CD14-positive monocyte (primary cell): ENCODE results near the gene IGFALS. TPM values are rescaled to one million over a fixed set of nuclear protein-coding genes. Genes with fewer than 3 reads are reported as not detected.

ENCODE experiments used
- DNase-seq, 3 donors: peaks; one replicate each; pipeline ENCODE4 v3.0.0-alpha.2; 2011 to 2022
- H2AFZ ChIP-seq: 2 replicates; pipeline ENCODE4 v1.6.0; 2012; ENCODE audit warnings: mild to moderate bottlenecking, low read depth, low read length, inconsistent platforms; ENCODE audit not compliant: insufficient read depth, poor library complexity, severe bottlenecking
- H3K27ac ChIP-seq, 2 donors: 1 replicate in 1 of 2; 2 replicates in 1 of 2; pipeline ENCODE4 v1.5.1; 2012 to 2013; ENCODE audit warnings: low read length in 2 of 2, control low read depth in 1 of 2, inconsistent platforms in 1 of 2, low read depth in 1 of 2, mild to moderate bottlenecking in 1 of 2
- H3K27me3 ChIP-seq, 2 donors: one replicate each; pipeline versions ENCODE4 v1.6.0 to v1.6.1; 2011 to 2013; ENCODE audit warnings: low read length in 2 of 2; ENCODE audit not compliant: control insufficient read depth in 2 of 2, insufficient read depth in 2 of 2
- H3K36me3 ChIP-seq, 2 donors: replicated peaks in 1 of 2; 1 replicate in 1 of 2; 2 replicates in 1 of 2; pipeline versions ENCODE4 v1.5.1 to v1.6.1; 2012 to 2013; ENCODE audit warnings: low read length in 2 of 2, control low read depth in 1 of 2, inconsistent platforms in 1 of 2, mild to moderate bottlenecking in 1 of 2; ENCODE audit not compliant: insufficient read depth in 2 of 2, control insufficient read depth in 1 of 2
- H3K4me1 ChIP-seq, 2 donors: 1 replicate in 1 of 2; 2 replicates in 1 of 2; pipeline versions ENCODE4 v1.5.1 to v1.6.1; 2012 to 2013; ENCODE audit warnings: low read length in 2 of 2, control low read depth in 1 of 2, inconsistent platforms in 1 of 2, mild to moderate bottlenecking in 1 of 2, moderate library complexity in 1 of 2; ENCODE audit not compliant: insufficient read depth in 2 of 2, control insufficient read depth in 1 of 2
- H3K4me2 ChIP-seq: replicated peaks from 2 replicates; pipeline ENCODE3; 2012; ENCODE audit warnings: low read length, moderate library complexity, mild to moderate bottlenecking; ENCODE audit not compliant: poor library complexity, severe bottlenecking; ENCODE audit errors: extremely low read depth
- H3K4me3 ChIP-seq, 3 experiments: fragments of 200-600 bp in 1 of 3; sonication (generic) in 1 of 3; replicated peaks in 1 of 3; 1 replicate in 2 of 3; 2 replicates in 1 of 3; pipeline ENCODE4 v1.5.1; 2011 to 2013; ENCODE audit warnings: low read length in 3 of 3, mild to moderate bottlenecking in 3 of 3, control low read depth in 2 of 3, low read depth in 2 of 3, inconsistent platforms in 1 of 3, moderate library complexity in 1 of 3
- H3K79me2 ChIP-seq: 2 replicates; pipeline ENCODE4 v1.6.0; 2012; ENCODE audit warnings: mild to moderate bottlenecking, control low read depth, inconsistent platforms, low read length, moderate library complexity; ENCODE audit not compliant: insufficient read depth
- H3K9ac ChIP-seq: 2 replicates; pipeline ENCODE4 v1.6.0; 2017; ENCODE audit warnings: low read length, mild to moderate bottlenecking; ENCODE audit not compliant: insufficient read depth, poor library complexity, severe bottlenecking
- H3K9me3 ChIP-seq, 2 donors: replicated peaks in 1 of 2; 1 replicate in 1 of 2; 2 replicates in 1 of 2; pipeline versions ENCODE4 v1.5.1 to v1.6.1; 2012 to 2013; ENCODE audit warnings: low read length in 2 of 2, control low read depth in 1 of 2; ENCODE audit not compliant: control insufficient read depth in 1 of 2, insufficient read depth in 1 of 2
- H4K20me1 ChIP-seq: 2 replicates; pipeline ENCODE4 v1.6.0; 2012; ENCODE audit warnings: mild to moderate bottlenecking, low read length, control low read depth, moderate library complexity; ENCODE audit not compliant: insufficient read depth
- H3K27ac Mint-ChIP-seq, 7 donors: one replicate each; pipeline ENCODE4 v1.8.0; 2020; ENCODE audit warnings: mild to moderate bottlenecking in 7 of 7, mixed read lengths in 7 of 7, moderate library complexity in 6 of 7, inconsistent platforms in 2 of 7
- H3K27me3 Mint-ChIP-seq, 3 donors: one replicate each; pipeline ENCODE4 v1.8.0; 2021 to 2022; ENCODE audit warnings: low read depth in 3 of 3, mild to moderate bottlenecking in 3 of 3, mixed read lengths in 3 of 3, moderate library complexity in 3 of 3, inconsistent platforms in 1 of 3
- H3K36me3 Mint-ChIP-seq, 2 donors: one replicate each; pipeline ENCODE4 v1.8.0; 2020; ENCODE audit warnings: mixed read lengths in 2 of 2, inconsistent platforms in 1 of 2, mild to moderate bottlenecking in 1 of 2
- H3K4me1 Mint-ChIP-seq: one replicate; pipeline ENCODE4 v1.8.0; 2020; ENCODE audit warnings: mild to moderate bottlenecking, mixed read lengths
- H3K4me3 Mint-ChIP-seq, 2 donors: one replicate each; pipeline ENCODE4 v1.8.0; 2020; ENCODE audit warnings: mild to moderate bottlenecking in 2 of 2, mixed read lengths in 2 of 2, moderate library complexity in 1 of 2
- H3K9me3 Mint-ChIP-seq, 7 donors: one replicate each; pipeline ENCODE4 v1.8.0; 2020 to 2022; ENCODE audit warnings: mixed read lengths in 7 of 7, mild to moderate bottlenecking in 6 of 7, moderate library complexity in 6 of 7, inconsistent platforms in 2 of 7
- CTCF ChIP-seq: fragments of 200-600 bp; IDR thresholded peaks from one replicate; pipeline ENCODE4 v1.8.0; 2022; ENCODE audit warnings: antibody characterized with exemption, mild to moderate bottlenecking
- WGBS: methylation state at CpG from one replicate; pipeline ENCODE4 v1.1.5; 2013; ENCODE audit warnings: missing lambda C conversion rate; ENCODE audit not compliant: insufficient coverage; 5-methylcytosine and 5-hydroxymethylcytosine counted together
- intact Hi-C, 2 donors: fragments of 100-400 bp; cut with micrococcal nuclease; formaldehyde crosslinking; loops; one replicate each; pipeline versions ENCODE4 v1.15.0 to v1.15.1; 2023
- polyA plus RNA-seq, 3 donors: library from polyadenylated mRNA; depleted of rRNA in 1 of 3; unstranded in 2 of 3; stranded (reverse) in 1 of 3; fragments of 300-500 nt in 2 of 3; fragments of >200 nt in 1 of 3; fragmentation: Illumina TruSeq in 2 of 3; gene quantifications; 1 replicate in 2 of 3; 2 replicates in 1 of 3; pipeline ENCODE4 v1.2.3, GENCODE V29; 2012 to 2021

The IGFALS gene
- polyA plus RNA-seq, 3 donors: 0.07 TPM; not detected in 2

GRCh38 chr16:1820096-1820945 is 26.8 kb upstream of the IGFALS start:
- no peaks in the 10 kb centered on the region for H3K9me3 Mint-ChIP-seq
- no peak overlapping the region for H3K9ac ChIP-seq
- H3K4me3 Mint-ChIP-seq: no peak overlapping the region
- no peak for DNase-seq
- no peak for TF ChIP-seq CTCF
- peaks cover 69 to 74% of the 10 kb centered on the region in 2 donors for H3K36me3 ChIP-seq
- peaks cover 3 to 5% of the 10 kb centered on the region in 2 donors for H3K4me1 ChIP-seq
- peaks cover 7% of the 10 kb centered on the region for H3K4me1 Mint-ChIP-seq
- H3K27ac Mint-ChIP-seq: peak overlapping the region in 1 of 7 donors; percentile 74
- no peaks in the 10 kb centered on the region for H3K27me3 ChIP-seq
- peaks cover 38 to 82% of the 10 kb centered on the region in 2 donors for H3K36me3 Mint-ChIP-seq
- no peak overlapping the region for H2AFZ ChIP-seq
- H3K79me2 ChIP-seq: peaks cover 28% of the 10 kb centered on the region
- no peak overlapping the region for H3K27ac ChIP-seq
- intact Hi-C loops: no loop called here
- no peak overlapping the region for H3K4me2 ChIP-seq
- no peaks in the 10 kb centered on the region for H3K9me3 ChIP-seq
- no peak overlapping the region for H3K4me3 ChIP-seq
- peaks cover 60% of the 10 kb centered on the region for H4K20me1 ChIP-seq
- H3K27me3 Mint-ChIP-seq: no peaks in the 10 kb centered on the region
- WGBS: 96% methylated on average over 18 of the region's 25 CpGs

- Histone ChIP-seq H3K27ac (no peak overlapping the region), H3K9me3 (no peaks in the 10 kb centered on the region), H3K27me3 (no peaks in the 10 kb centered on the region), H4K20me1 (peaks cover 58% of the 10 kb centered on the region), H3K79me2 (peaks cover 21% of the 10 kb centered on the region), H3K4me2 (no peak overlapping the region), H2AFZ (no peak overlapping the region), H3K36me3 (peaks cover 71 to 81% of the 10 kb centered on the region in 2 donors), H3K9ac (no peak overlapping the region), H3K4me1 (no peaks in the 10 kb centered on the region), H3K4me3 (no peak overlapping the region)
- H3K9me3 Mint-ChIP-seq: no peaks in the 10 kb centered on the region
- no peak for DNase-seq
- peaks cover 43 to 86% of the 10 kb centered on the region in 2 donors for H3K36me3 Mint-ChIP-seq
- WGBS: 97% methylated on average over 8 of the region's 15 CpGs
- peak overlapping the region in 1 of 2 donors; percentile 6 for H3K4me3 Mint-ChIP-seq
- TF ChIP-seq CTCF: no peak
- H3K27me3 Mint-ChIP-seq: no peaks in the 10 kb centered on the region
- H3K4me1 Mint-ChIP-seq: peaks cover 3% of the 10 kb centered on the region
- H3K27ac Mint-ChIP-seq: peak overlapping the region in 2 of 7 donors; percentile 10 to 57
- intact Hi-C loops: no loop called here
These were observed 26.1 kb upstream of the IGFALS start for GRCh38 chr16:1819611-1820010.
